GM13977 (cell line): ENCODE data around the gene CYBRD1.

ENCODE experiments used
- DNase-seq: peaks from one replicate; pipeline ENCODE4 v3.0.0; 2012; ENCODE audit warnings: low spot score
- in situ Hi-C: fragments of 300-500 bp; cut with MboI; formaldehyde crosslinking; loops from one replicate; pipeline ENCODE4 v1.12.0; 2022; ENCODE audit warnings: low sequenced_read_pairs, low pct_unique_long_range_greater_than_20kb, mixed read lengths, inconsistent platforms; ENCODE audit not compliant: unreplicated experiment
- TF ChIP-seq, protein P1 (sequence below): IDR thresholded peaks from 2 replicates; pipeline ENCODE4 v1.5.1; 2012; ENCODE audit warnings: mild to moderate bottlenecking, control low read depth; ENCODE audit not compliant: insufficient read depth; ENCODE audit errors: extremely low read depth, missing control alignments

The CYBRD1 gene

DNA sequence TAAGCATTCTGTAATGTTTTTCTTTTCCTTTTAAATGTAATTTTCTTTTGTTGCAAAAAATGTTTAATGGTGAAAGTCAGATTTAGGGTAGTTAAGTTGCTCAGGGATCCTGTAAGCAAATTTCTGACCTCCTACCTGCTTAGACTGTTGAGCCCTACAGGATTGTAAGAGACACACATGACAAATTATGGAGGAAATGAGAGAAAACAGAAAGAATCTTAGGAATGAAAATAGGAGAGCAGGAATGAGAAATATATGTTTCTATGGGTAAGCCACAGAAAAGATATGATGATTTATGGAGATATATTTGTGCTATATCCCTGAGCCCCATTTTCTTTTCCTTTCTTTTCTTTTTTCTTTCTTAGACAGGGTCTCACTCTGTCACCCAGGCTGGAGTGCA lies 28.3 kb downstream of the CYBRD1 start:
- in situ Hi-C loops: no loop called here
- TF ChIP-seq, protein P1, sequence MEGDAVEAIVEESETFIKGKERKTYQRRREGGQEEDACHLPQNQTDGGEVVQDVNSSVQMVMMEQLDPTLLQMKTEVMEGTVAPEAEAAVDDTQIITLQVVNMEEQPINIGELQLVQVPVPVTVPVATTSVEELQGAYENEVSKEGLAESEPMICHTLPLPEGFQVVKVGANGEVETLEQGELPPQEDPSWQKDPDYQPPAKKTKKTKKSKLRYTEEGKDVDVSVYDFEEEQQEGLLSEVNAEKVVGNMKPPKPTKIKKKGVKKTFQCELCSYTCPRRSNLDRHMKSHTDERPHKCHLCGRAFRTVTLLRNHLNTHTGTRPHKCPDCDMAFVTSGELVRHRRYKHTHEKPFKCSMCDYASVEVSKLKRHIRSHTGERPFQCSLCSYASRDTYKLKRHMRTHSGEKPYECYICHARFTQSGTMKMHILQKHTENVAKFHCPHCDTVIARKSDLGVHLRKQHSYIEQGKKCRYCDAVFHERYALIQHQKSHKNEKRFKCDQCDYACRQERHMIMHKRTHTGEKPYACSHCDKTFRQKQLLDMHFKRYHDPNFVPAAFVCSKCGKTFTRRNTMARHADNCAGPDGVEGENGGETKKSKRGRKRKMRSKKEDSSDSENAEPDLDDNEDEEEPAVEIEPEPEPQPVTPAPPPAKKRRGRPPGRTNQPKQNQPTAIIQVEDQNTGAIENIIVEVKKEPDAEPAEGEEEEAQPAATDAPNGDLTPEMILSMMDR: no peak
- no peak for DNase-seq

DNA sequence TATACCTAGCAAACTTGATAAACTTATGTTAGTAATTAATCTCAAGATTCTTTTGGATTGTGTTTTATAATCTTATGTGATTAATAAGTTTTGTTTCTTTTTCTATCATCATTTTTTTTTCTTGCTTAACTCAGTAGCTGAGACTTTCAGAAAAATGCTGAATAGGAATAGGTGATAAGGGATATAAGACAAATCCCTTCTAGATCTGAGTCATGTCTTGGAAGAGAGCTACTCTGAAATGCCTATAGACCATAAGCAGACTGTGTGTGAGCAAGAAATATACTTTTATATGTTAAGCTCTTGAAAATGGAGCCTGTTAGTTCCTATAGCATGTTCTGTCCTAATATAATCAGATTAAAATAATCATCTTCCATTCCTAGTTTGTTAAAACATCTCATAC lies 29.6 kb downstream of the CYBRD1 start:
- in situ Hi-C loops: no loop called here
- no peak for DNase-seq

DNA sequence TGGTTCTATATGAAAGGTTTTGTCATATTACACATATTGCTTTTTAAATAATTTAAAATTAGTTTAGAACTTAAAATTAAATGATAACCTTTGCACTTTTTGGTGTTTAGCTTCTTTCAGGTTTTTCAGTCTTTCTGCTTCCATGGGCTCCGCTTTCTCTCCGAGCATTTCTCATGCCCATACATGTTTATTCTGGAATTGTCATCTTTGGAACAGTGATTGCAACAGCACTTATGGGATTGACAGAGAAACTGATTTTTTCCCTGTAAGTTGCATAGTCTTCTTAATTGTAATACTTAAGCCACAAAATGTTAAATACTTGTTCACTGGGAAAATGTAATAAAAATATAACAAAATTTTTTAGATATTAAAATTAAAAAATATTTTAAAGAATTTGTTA lies 31.0 kb downstream of the CYBRD1 start:
- DNase-seq: no peak
- TF ChIP-seq, protein P1: no peak
- in situ Hi-C loops: no loop called here

More for the DNA sequence above, 29.6 kb downstream of the CYBRD1 start:
- TF ChIP-seq, protein P1: no peak

DNA sequence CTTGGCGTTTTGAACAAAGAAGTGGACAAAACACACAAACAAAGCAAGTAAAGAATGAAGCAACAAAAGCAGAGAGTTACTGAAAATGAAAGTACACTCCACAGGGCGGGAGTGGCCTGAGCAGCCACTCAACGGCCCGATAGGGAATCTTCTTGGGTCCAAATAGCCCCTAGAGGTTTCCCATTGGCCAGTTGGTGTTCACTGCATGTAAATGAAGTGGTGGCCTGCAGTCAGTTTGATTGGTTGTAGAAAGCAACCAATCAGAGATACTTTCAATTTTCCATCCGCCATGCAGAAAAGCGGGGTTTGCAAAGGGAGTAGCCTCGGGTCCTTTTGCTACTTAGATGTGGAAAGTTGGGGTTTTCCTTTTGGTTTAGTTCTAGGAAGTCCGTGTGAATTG lies 31.6 kb downstream of the CYBRD1 start:
- TF ChIP-seq, protein P1: no peak
- DNase-seq: no peak
- in situ Hi-C loops: no loop called here

DNA sequence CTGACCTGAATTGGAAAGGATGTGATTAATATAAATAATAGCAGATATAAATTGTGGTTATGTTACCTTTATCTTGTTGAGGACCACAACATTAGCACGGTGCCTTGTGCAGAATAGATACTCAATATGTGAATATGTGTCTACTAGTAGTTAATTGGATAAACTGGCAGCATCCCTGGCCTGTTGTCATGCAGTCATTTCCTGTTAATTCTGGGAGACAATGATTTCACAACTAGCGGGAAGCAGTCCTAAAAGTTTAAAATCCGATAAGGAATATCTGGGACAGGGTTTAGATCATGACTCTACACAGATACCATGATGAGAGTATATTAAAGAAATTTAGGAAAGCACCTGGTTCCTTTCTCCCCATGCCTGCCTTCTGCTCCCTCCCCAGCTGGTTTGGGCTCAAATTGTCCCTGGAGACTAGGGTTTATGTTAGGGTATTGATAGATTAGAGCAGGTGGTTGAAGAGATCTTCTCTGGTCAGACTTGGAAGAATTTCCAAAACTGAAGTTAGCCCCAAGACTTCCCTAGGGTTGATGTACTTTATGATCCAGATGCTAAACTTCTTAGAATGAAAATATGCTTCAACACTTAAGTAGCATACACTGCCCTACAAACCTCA lies 32.8 kb downstream of the CYBRD1 start:
- in situ Hi-C loops: no loop called here
- TF ChIP-seq, protein P1: no peak
- DNase-seq: no peak

DNA sequence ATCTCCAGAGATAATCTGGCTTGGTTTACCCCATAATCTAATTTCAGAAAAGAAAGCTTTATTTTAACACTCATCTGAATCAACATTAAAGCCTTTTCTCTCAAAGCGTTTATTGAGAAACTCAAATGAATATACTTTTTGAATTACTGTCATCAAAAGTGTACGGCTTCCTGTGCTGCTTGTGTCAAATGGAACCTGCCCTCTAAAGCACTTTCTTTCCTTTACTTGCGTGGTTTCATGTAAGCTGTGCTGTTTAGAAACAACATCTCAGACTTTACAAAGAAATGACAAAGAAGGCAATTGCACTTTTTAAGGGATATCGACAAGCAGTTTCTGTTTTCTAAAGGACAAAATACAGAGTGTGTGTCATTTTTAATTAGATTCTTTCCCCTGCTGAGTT lies 35.1 kb downstream of the CYBRD1 start:
- in situ Hi-C loops: no loop called here
- TF ChIP-seq, protein P1: no peak
- no peak for DNase-seq

DNA sequence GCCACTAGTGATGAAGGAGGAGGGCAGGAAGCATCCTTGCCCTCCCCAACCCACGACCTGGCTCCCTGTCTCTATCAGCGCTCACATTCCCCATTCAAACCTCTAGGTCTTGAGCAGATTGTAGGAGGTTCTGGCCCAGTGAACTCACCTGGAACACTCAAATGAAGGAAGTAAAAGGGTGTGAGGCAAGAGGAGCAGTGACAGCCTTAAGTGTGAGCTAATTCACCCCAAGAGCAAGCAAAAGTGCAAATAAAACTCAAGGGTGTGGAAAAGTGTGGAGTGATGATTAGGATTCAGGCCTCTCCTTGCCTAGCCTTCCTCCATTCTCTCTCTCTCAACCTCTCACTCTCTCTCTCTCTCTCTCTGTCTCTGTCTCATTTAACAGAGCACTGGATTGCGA lies 41.0 kb downstream of the CYBRD1 start:
- in situ Hi-C loops: no loop called here
- TF ChIP-seq, protein P1: no peak
- no peak for DNase-seq
